PC-3 (cell line): ENCODE results near the gene EPB41L2.

Experiments
- CTCF ChIP-seq: fragments of 300-600 bp; sonication (generic); conservative IDR thresholded peaks from 2 replicates; pipeline ENCODE4 v1.5.1; 2017; ENCODE audit warnings: antibody characterized with exemption, low read depth, mild to moderate bottlenecking, low read length
- EZH2 ChIP-seq: fragments of 300-600 bp; sonication (generic); IDR thresholded peaks from one replicate; pipeline ENCODE4 v1.6.1; 2017; ENCODE audit warnings: antibody characterized with exemption, mild to moderate bottlenecking, low read length; ENCODE audit not compliant: unreplicated experiment
- EZH2phosphoT487 ChIP-seq: fragments of 300-600 bp; sonication (generic); IDR thresholded peaks from 2 replicates; pipeline ENCODE4 v1.6.1; 2018; ENCODE audit warnings: mild to moderate bottlenecking, antibody characterized with exemption, low read length, borderline replicate concordance

DNA sequence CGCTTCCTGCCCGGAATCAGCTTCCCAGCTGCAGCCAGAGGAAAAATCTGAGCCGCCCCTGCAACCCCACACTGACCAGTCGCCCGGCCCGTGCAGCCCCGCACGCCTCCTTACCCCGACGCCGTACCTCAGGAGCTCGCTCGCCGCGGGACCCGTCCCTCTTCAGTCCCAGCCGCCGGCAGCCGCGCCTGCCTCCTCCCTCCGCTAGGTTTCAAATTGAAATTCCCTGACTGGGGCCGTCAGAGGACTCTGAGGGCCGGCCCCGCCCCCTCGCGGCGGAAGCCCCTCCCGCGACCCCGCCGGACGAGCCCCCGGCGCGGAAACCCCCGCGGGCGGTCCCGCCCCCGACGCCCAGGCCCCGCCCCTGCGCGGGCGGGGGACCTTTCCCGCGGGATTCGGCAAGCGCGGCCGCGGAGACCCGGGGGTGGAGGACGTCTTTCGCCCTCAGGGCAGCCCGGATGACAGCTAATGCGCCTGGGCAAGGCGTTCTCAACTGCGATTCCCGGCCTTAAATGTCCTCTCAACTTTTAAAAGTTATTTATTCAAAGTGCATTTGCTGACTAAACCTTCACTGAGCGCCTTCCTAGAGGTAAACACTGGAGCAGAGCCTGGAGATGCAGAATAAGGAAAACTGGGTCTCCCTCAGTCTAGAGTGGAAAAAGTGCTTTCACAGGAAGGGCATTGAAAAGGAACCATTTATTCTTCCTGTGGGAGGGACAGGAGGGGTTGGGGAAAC lies at the start of gene EPB41L2:
- TF ChIP-seq CTCF = no peak
- TF ChIP-seq EZH2 = no peak
- no peak for TF ChIP-seq EZH2phosphoT487
